HG03039 (cell line): ENCODE results near the gene ELP5.

ENCODE experiments used
- ATAC-seq: cut with Tn5 transposase; IDR thresholded peaks from one replicate; pipeline ENCODE4 v1.9.1; 2021; ENCODE audit warnings: mild to moderate bottlenecking, moderate library complexity; ENCODE audit not compliant: unreplicated experiment

ELP5 gene

DNA sequence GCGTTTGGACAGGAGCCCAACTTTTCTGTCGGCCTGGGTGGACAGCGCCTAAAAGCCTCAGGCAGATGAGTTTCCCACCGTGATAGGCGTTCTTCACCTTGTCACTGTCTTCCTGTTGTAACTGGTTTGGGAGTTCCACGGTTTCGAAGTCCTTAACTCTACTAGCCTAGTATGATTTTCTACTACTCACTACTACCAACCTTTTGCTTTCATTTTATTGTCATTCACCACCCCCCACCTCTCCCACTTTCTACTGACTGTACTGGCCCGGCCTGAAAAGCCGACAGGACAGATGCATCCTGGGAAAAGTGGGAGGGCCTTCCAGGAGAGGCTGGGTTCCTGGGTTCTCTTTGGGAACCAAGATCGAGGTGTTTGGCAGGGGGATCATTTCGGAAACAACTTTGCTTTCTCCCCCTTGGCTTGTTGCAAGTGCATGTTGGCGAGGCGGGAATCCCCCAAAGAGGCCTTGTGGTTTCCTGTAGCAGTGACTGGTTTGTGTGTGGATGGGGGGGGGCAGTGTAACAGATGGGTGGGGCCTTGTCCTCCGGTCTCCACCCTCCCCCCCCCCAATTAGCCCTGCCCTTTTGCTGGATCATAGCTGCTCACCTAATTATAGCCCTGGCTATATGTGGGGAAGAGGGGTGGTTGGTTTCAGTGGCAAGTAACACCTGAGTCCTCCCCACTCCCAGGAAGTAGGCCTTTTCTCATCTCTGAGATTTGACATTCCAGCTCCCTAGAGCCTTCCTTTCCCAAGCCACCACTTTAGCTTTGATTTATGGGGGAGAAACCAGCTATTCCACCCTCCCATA lies 56.8 kb downstream of the ELP5 start:
- no peak for ATAC-seq
